CD4-positive, alpha-beta memory T cell (primary cell): ENCODE results near the gene ONECUT2. TPM values are rescaled to one million over a fixed set of nuclear protein-coding genes. Genes with fewer than 3 reads are reported as not detected.
"Not testable (repeated sequence)": the region's sequence is repeated elsewhere in the genome, so short reads cannot be mapped to it uniquely, and the experiment has no call there.

Experiments
- CTCF ChIA-PET: fragments of 350-600 bp; sonication (Branson Sonifier 250); formaldehyde crosslinking; loops from one replicate; lab custom pipeline; 2021; ENCODE audit warnings: inconsistent platforms; ENCODE audit not compliant: partially characterized antibody; lab: Charles Lee
- POLR2A ChIA-PET: fragments of 350-600 bp; sonication (Branson Sonifier 250); formaldehyde crosslinking; loops from one replicate; lab custom pipeline; 2021; ENCODE audit not compliant: partially characterized antibody; lab: Charles Lee
- DNase-seq, 5 donors: peaks; one replicate each; pipeline versions ENCODE4 v3.0.0 to v3.0.0-alpha.2; 2020 to 2022; ENCODE audit warnings: mixed read lengths in 1 of 5
- H3K27ac ChIP-seq: one replicate; pipeline ENCODE4 v1.7.0; 2013; ENCODE audit warnings: low read depth, low read length
- H3K27me3 ChIP-seq: 2 replicates; pipeline ENCODE4 v1.7.0; 2013; ENCODE audit warnings: mild to moderate bottlenecking, low read length, moderate library complexity; ENCODE audit not compliant: insufficient read depth
- H3K36me3 ChIP-seq: 2 replicates; pipeline ENCODE4 v1.7.0; 2013; ENCODE audit warnings: mild to moderate bottlenecking, low read length, moderate library complexity; ENCODE audit not compliant: insufficient read depth
- H3K4me1 ChIP-seq: 2 replicates; pipeline ENCODE4 v1.7.0; 2013; ENCODE audit warnings: mild to moderate bottlenecking, low read length, moderate library complexity; ENCODE audit not compliant: insufficient read depth
- H3K4me3 ChIP-seq, 2 donors: one replicate each; pipeline ENCODE4 v1.7.0; 2013; ENCODE audit warnings: low read length in 2 of 2, mild to moderate bottlenecking in 1 of 2
- H3K9me3 ChIP-seq, 2 donors: one replicate each; pipeline ENCODE4 v1.7.0; 2013; ENCODE audit warnings: low read length in 2 of 2, control low read depth in 1 of 2; ENCODE audit not compliant: control insufficient read depth in 1 of 2
- H3K27ac Mint-ChIP-seq, 7 donors: one replicate each; pipeline ENCODE4 v1.8.0; 2020 to 2021; ENCODE audit warnings: mixed read lengths in 7 of 7, mild to moderate bottlenecking in 6 of 7, inconsistent platforms in 3 of 7, moderate library complexity in 3 of 7
- H3K27me3 Mint-ChIP-seq, 2 donors: one replicate each; pipeline ENCODE4 v1.8.0; 2020 to 2021; ENCODE audit warnings: mixed read lengths in 2 of 2
- H3K36me3 Mint-ChIP-seq, 2 donors: one replicate each; pipeline ENCODE4 v1.8.0; 2020 to 2021; ENCODE audit warnings: mixed read lengths in 2 of 2, inconsistent platforms in 1 of 2, mild to moderate bottlenecking in 1 of 2
- H3K4me1 Mint-ChIP-seq, 4 donors: one replicate each; pipeline ENCODE4 v1.8.0; 2020 to 2021; ENCODE audit warnings: mixed read lengths in 4 of 4, mild to moderate bottlenecking in 1 of 4
- H3K4me3 Mint-ChIP-seq, 8 donors: one replicate each; pipeline ENCODE4 v1.8.0; 2020 to 2021; ENCODE audit warnings: mixed read lengths in 8 of 8, mild to moderate bottlenecking in 7 of 8, moderate library complexity in 6 of 8, inconsistent platforms in 3 of 8
- H3K9me3 Mint-ChIP-seq, 8 donors: one replicate each; pipeline ENCODE4 v1.8.0; 2020 to 2021; ENCODE audit warnings: mixed read lengths in 8 of 8, mild to moderate bottlenecking in 5 of 8, inconsistent platforms in 3 of 8, moderate library complexity in 1 of 8
- intact Hi-C: fragments of 100-400 bp; cut with micrococcal nuclease; formaldehyde crosslinking; loops from one replicate; pipeline ENCODE4 v1.15.1; 2023
- polyA plus RNA-seq, 2 donors: library from polyadenylated mRNA; unstranded; fragments of 300-500 nt; fragmentation: Illumina TruSeq; gene quantifications; one replicate each; pipeline ENCODE4 v1.2.3, GENCODE V29; 2021
- total RNA-seq, 2 experiments: library from RNA; stranded (reverse); gene quantifications; one replicate each; pipeline ENCODE4 v1.2.3, GENCODE V29; 2021

The ONECUT2 gene
- total and polyA plus RNA-seq, 4 experiments from 2014 or later = not detected

GRCh38 chr18:57505231-57505630 is 70.1 kb downstream of the ONECUT2 start:
- no peaks in the 10 kb centered on the region for H3K9me3 ChIP-seq
- no peaks in the 10 kb centered on the region for H3K4me1 ChIP-seq
- H3K27ac ChIP-seq = no peak overlapping the region
- DNase-seq = no peak
- Mint-ChIP-seq H3K36me3 (no peaks in the 10 kb centered on the region), H3K27ac (no peak overlapping the region), H3K27me3 (peaks cover 22 to 23% of the 10 kb centered on the region in 2 donors), H3K4me3 (no peak overlapping the region), H3K4me1 (no peaks in the 10 kb centered on the region), H3K9me3 (peaks cover 0 to 5% (median 0%) of the 10 kb centered on the region in 8 donors)
- intact Hi-C loops = no loop called here
- ChIA-PET CTCF (no interaction called here), POLR2A (no interaction called here)
- peaks cover 4% of the 10 kb centered on the region for H3K27me3 ChIP-seq
- no peak overlapping the region for H3K4me3 ChIP-seq
- H3K36me3 ChIP-seq = no peaks in the 10 kb centered on the region

- H3K27ac Mint-ChIP-seq = no peak overlapping the region
- Histone ChIP-seq H3K9me3 (no peaks in the 10 kb centered on the region), H3K27ac (no peak overlapping the region), H3K4me3 (no peak overlapping the region), H3K36me3 (no peaks in the 10 kb centered on the region), H3K27me3 (no peaks in the 10 kb centered on the region), H3K4me1 (no peaks in the 10 kb centered on the region)
- H3K9me3 Mint-ChIP-seq = peaks cover 0 to 2% (median 0%) of the 10 kb centered on the region in 8 donors
- intact Hi-C loops = no loop called here
- DNase-seq = no peak
- peaks cover 5 to 7% of the 10 kb centered on the region in 2 donors for H3K27me3 Mint-ChIP-seq
- ChIA-PET POLR2A (no interaction called here), CTCF (no interaction called here)
- H3K4me3 Mint-ChIP-seq = no peak overlapping the region
- H3K4me1 Mint-ChIP-seq = no peaks in the 10 kb centered on the region
- no peaks in the 10 kb centered on the region for H3K36me3 Mint-ChIP-seq
Observed at GRCh38 chr18:57516056-57516455, 80.9 kb downstream of the ONECUT2 start.

DNA sequence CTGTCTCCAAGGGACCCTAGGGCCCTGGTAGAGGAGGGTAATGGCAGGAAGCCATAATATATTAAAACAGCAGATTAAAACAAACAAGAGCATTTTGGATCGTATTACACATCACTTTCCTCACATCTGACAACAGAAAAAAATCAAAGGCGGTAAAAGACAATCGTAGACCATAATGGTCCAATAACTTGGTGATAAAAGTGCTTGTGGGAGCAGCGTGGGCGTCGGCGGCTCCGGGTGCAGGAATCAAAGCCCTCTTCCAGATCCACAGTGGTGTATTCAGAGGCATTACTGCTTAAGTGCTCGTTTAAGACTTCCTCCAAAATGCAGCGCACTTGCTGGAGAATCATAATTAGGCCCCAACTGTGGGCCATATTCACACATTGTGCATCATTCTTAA is 83.4 kb downstream of the ONECUT2 start:
- H3K27me3 Mint-ChIP-seq = peaks cover 3 to 9% of the 10 kb centered on the region in 2 donors
- H3K27ac ChIP-seq = no peak overlapping the region
- no peak for DNase-seq
- ChIA-PET CTCF (no interaction called here), POLR2A (no interaction called here)
- no peaks in the 10 kb centered on the region for H3K4me1 Mint-ChIP-seq
- H3K27me3 ChIP-seq = no peaks in the 10 kb centered on the region
- H3K9me3 Mint-ChIP-seq = peaks cover 0 to 2% (median 0%) of the 10 kb centered on the region in 8 donors
- intact Hi-C loops = no loop called here
- no peaks in the 10 kb centered on the region for H3K9me3 ChIP-seq
- H3K4me3 Mint-ChIP-seq = no peak overlapping the region
- H3K36me3 ChIP-seq = no peaks in the 10 kb centered on the region
- H3K27ac Mint-ChIP-seq = no peak overlapping the region
- H3K4me3 ChIP-seq = no peak overlapping the region
- no peaks in the 10 kb centered on the region for H3K4me1 ChIP-seq
- H3K36me3 Mint-ChIP-seq = no peaks in the 10 kb centered on the region

DNA sequence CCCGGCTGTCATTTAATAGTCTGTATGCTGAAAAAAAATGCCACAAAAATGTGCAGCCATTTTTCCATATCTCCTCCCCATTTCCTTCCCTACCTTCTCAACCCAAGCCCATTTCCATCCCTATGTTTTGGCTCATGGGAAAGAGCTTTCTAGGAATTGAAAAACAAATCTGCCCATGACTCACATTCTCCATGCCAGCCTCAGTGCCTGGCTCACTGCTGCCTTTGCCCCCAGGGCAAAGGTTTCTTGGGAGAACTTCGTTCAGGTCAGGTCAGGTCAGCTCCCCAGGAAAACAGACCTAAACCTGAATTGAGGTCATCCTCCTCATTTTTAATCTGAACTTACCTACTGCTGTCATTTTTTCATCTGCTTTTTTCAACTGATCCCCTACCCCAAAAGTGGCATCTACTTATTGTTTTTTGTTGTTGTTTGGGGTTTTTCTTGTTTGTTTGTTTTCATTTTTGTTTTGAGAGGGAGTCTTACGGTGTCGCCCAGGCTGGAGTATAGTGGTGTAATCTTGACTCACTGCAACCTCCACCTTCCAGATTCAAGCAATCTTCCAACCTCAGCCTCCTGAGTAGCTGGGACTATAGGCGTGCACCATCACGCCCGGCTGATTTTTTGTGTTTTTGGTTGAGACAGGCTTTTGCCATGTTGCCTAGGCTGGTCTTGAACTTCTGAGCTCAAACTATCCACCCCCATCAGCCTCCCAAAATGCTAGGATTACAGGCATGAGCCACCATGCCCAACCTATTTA is 84.7 kb downstream of the ONECUT2 start:
- intact Hi-C loops = no loop called here
- H3K9me3 Mint-ChIP-seq = peaks cover 0 to 2% (median 0%) of the 10 kb centered on the region in 8 donors
- no peak overlapping the region for H3K4me3 ChIP-seq
- H3K27ac Mint-ChIP-seq = no peak overlapping the region
- no peaks in the 10 kb centered on the region for H3K9me3 ChIP-seq
- H3K4me3 Mint-ChIP-seq = no peak overlapping the region
- no peaks in the 10 kb centered on the region for H3K36me3 Mint-ChIP-seq
- DNase-seq = no peak
- H3K27ac ChIP-seq = no peak overlapping the region
- H3K36me3 ChIP-seq = no peaks in the 10 kb centered on the region
- peaks cover under 1 to 9% of the 10 kb centered on the region in 2 donors for H3K27me3 Mint-ChIP-seq
- no peaks in the 10 kb centered on the region for H3K27me3 ChIP-seq
- POLR2A ChIA-PET = no interaction called here
- no peaks in the 10 kb centered on the region for H3K4me1 ChIP-seq
- CTCF ChIA-PET = no interaction called here
- H3K4me1 Mint-ChIP-seq = no peaks in the 10 kb centered on the region

GRCh38 chr18:57522348-57522747 is 87.2 kb downstream of the ONECUT2 start:
- intact Hi-C loops, DNase-seq, H3K9me3 ChIP-seq, H3K36me3 ChIP-seq, H3K4me1 ChIP-seq, H3K27ac Mint-ChIP-seq, POLR2A ChIA-PET, H3K9me3 Mint-ChIP-seq, H3K4me3 Mint-ChIP-seq, H3K4me1 Mint-ChIP-seq, CTCF ChIA-PET, H3K27ac ChIP-seq, H3K27me3 ChIP-seq, H3K36me3 Mint-ChIP-seq, H3K4me3 ChIP-seq, H3K27me3 Mint-ChIP-seq: not testable (repeated sequence)

DNA sequence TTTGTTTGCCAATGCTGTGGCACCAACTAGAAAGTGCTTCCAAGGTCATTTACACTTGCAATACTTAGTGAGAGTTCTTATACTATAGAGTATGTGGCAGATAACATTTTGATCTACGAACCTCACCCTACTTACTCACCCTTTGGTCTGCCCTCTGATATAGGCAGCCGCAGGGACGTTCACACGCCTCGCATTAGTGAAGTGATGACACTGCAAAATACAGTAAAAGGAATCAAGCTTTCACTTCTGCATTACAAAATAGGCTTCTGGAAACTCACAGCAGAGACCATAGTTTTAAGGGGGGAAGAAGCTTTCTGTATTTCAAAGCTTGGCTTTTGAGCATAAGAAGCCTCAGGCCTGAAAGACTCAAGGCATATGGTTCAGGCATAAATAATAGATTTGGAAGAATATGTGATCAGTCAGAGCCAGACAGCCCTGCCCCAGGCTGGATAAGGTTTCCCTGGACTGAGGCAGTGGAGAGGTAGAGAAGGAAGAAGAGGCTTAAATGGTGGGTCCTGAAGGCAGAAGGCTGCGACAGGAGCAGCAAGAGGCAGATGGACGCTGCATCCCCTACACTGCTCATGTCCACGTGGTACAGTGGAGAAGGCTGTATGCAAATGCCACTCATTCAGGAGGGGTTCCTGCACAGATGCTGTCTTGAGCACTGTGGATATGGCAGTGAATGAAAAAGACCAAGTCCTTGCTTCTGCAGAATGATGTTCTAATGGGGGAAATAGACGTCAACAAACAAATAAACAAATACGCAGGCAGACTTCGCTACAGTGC is 88.2 kb downstream of the ONECUT2 start:
- Mint-ChIP-seq H3K9me3 (peaks cover 0 to 2% (median 0%) of the 10 kb centered on the region in 8 donors), H3K36me3 (no peaks in the 10 kb centered on the region), H3K27ac (no peak overlapping the region), H3K4me3 (no peak overlapping the region), H3K27me3 (peaks cover 0 to 4% of the 10 kb centered on the region in 2 donors), H3K4me1 (no peaks in the 10 kb centered on the region)
- DNase-seq = no peak
- Histone ChIP-seq H3K27me3 (no peaks in the 10 kb centered on the region), H3K4me3 (no peak overlapping the region), H3K4me1 (no peaks in the 10 kb centered on the region), H3K36me3 (no peaks in the 10 kb centered on the region), H3K9me3 (no peaks in the 10 kb centered on the region), H3K27ac (no peak overlapping the region)
- intact Hi-C loops = no loop called here
- CTCF ChIA-PET = no interaction called here
- POLR2A ChIA-PET = no interaction called here

GRCh38 chr18:57527556-57528229 is 92.5 kb downstream of the ONECUT2 start:
- ChIA-PET POLR2A (no interaction called here), CTCF (no interaction called here)
- Mint-ChIP-seq H3K36me3 (no peaks in the 10 kb centered on the region), H3K4me1 (no peaks in the 10 kb centered on the region), H3K4me3 (no peak overlapping the region), H3K27ac (no peak overlapping the region), H3K9me3 (no peaks in the 10 kb centered on the region), H3K27me3 (no peaks in the 10 kb centered on the region)
- H3K27me3 ChIP-seq = no peaks in the 10 kb centered on the region
- H3K4me3 ChIP-seq = no peak overlapping the region
- H3K9me3 ChIP-seq = no peaks in the 10 kb centered on the region
- intact Hi-C loops = no loop called here
- no peak for DNase-seq
- no peak overlapping the region for H3K27ac ChIP-seq
- no peaks in the 10 kb centered on the region for H3K4me1 ChIP-seq
- H3K36me3 ChIP-seq = no peaks in the 10 kb centered on the region
